HepG2 (cell line): ENCODE data around the gene NFYB. TPM values are rescaled to one million over a fixed set of nuclear protein-coding genes. Genes with fewer than 3 reads are reported as not detected.
A peak's percentile ranks its signal among the peaks of the same experiment; 100 is the strongest.

Experiments used
- AHR ChIP-seq: IDR thresholded peaks from 2 replicates; pipeline ENCODE4 v1.6.1; 2018; ENCODE audit warnings: missing genetic modification reagents, missing compliant biosample characterization
- BRD4 ChIP-seq: sonication (generic); formaldehyde crosslinking; IDR thresholded peaks from 2 replicates; pipeline ENCODE4 v1.4.0; 2020; ENCODE audit warnings: missing genetic modification reagents
- CCDC6 ChIP-seq: sonication (generic); formaldehyde crosslinking; IDR thresholded peaks from 2 replicates; pipeline ENCODE4 v1.8.1; 2022; ENCODE audit warnings: mild to moderate bottlenecking, missing genetic modification reagents, moderate library complexity
- HMG20A ChIP-seq: IDR thresholded peaks from 2 replicates; pipeline ENCODE4 v1.6.1; 2016; ENCODE audit warnings: borderline replicate concordance
- HOXA5 ChIP-seq: sonication (generic); formaldehyde crosslinking; IDR thresholded peaks from 2 replicates; pipeline ENCODE4 v1.4.0; 2020; ENCODE audit warnings: missing genetic modification reagents
- KLF6 ChIP-seq: IDR thresholded peaks from 2 replicates; pipeline ENCODE4 v1.8.0; 2016; ENCODE audit warnings: missing biosample characterization, missing genetic modification reagents
- RBFOX2 ChIP-seq: fragments of 200-400 bp; formaldehyde crosslinking; IDR thresholded peaks from 2 replicates; pipeline ENCODE4 v1.6.1; 2017; ENCODE audit warnings: low read depth, mild to moderate bottlenecking, low read length
- REL ChIP-seq: sonication (generic); formaldehyde crosslinking; conservative IDR thresholded peaks from 2 replicates; pipeline ENCODE4 v1.8.0; 2022; ENCODE audit warnings: mild to moderate bottlenecking, missing genetic modification reagents, moderate library complexity
- XRCC5 ChIP-seq: fragments of 200-400 bp; formaldehyde crosslinking; optimal IDR thresholded peaks from 2 replicates; pipeline ENCODE3; 2017; ENCODE audit warnings: mild to moderate bottlenecking, low read length
- ZNF354B ChIP-seq: sonication (generic); formaldehyde crosslinking; IDR thresholded peaks from 2 replicates; pipeline ENCODE4 v1.8.0; 2022; ENCODE audit warnings: mild to moderate bottlenecking, missing genetic modification reagents
- ZNF577 ChIP-seq: sonication (generic); formaldehyde crosslinking; IDR thresholded peaks from 2 replicates; pipeline ENCODE4 v1.4.0; 2020; ENCODE audit warnings: mild to moderate bottlenecking, low read depth, missing genetic modification reagents, borderline replicate concordance
- ZSCAN30 ChIP-seq: sonication (generic); formaldehyde crosslinking; IDR thresholded peaks from 2 replicates; pipeline ENCODE4 v1.5.0; 2020; ENCODE audit warnings: mild to moderate bottlenecking, missing genetic modification reagents
- polyA plus RNA-seq, 8 experiments: library from polyadenylated mRNA; depleted of rRNA in 3 of 8; stranded (reverse) in 7 of 8; unstranded in 1 of 8; fragments of >200 nt; fragmentation: Illumina TruSeq in 4 of 8; extraction: Trizol in 4 of 8; gene quantifications; 2 replicates each; pipeline versions ENCODE4 v1.2.1 to v1.2.3, GENCODE V29; 2011 to 2016; ENCODE audit warnings: low read depth in 4 of 8, missing spikeins in 1 of 8, mixed read lengths in 1 of 8; ENCODE audit not compliant: insufficient read depth in 1 of 8
- total RNA-seq, 5 experiments: library from RNA; depleted of rRNA; stranded (reverse); fragments of >200 nt; fragmentation: Illumina TruSeq; extraction: Trizol; gene quantifications; 2 replicates each; pipeline ENCODE4 v1.2.3, GENCODE V29; 2016; ENCODE audit warnings: low read depth in 1 of 5
- TF ChIP-seq, protein P1 (sequence below): sonication (generic); formaldehyde crosslinking; IDR thresholded peaks from 2 replicates; pipeline ENCODE4 v1.5.1; 2020; ENCODE audit warnings: mild to moderate bottlenecking, missing genetic modification reagents, borderline replicate concordance
- TF ChIP-seq, protein P2 (sequence below): sonication (generic); formaldehyde crosslinking; IDR thresholded peaks from 2 replicates; pipeline ENCODE4 v1.5.1; 2020; ENCODE audit warnings: missing genetic modification reagents, mild to moderate bottlenecking, borderline replicate concordance
- TF ChIP-seq, protein P3 (sequence below): sonication (generic); formaldehyde crosslinking; IDR thresholded peaks from 2 replicates; pipeline ENCODE4 v1.4.0; 2020; ENCODE audit warnings: missing genetic modification reagents, borderline replicate concordance
- TF ChIP-seq, protein P4 (sequence below): sonication (generic); formaldehyde crosslinking; IDR thresholded peaks from 2 replicates; pipeline ENCODE4 v1.8.1; 2022; ENCODE audit warnings: mild to moderate bottlenecking, missing genetic modification reagents

The NFYB gene
- total and polyA plus RNA-seq, 2 of the 13 experiments (the other 11 are each of a cell fraction or from before 2014, with no cell fraction given), result 18.7 to 36.6 TPM

DNA sequence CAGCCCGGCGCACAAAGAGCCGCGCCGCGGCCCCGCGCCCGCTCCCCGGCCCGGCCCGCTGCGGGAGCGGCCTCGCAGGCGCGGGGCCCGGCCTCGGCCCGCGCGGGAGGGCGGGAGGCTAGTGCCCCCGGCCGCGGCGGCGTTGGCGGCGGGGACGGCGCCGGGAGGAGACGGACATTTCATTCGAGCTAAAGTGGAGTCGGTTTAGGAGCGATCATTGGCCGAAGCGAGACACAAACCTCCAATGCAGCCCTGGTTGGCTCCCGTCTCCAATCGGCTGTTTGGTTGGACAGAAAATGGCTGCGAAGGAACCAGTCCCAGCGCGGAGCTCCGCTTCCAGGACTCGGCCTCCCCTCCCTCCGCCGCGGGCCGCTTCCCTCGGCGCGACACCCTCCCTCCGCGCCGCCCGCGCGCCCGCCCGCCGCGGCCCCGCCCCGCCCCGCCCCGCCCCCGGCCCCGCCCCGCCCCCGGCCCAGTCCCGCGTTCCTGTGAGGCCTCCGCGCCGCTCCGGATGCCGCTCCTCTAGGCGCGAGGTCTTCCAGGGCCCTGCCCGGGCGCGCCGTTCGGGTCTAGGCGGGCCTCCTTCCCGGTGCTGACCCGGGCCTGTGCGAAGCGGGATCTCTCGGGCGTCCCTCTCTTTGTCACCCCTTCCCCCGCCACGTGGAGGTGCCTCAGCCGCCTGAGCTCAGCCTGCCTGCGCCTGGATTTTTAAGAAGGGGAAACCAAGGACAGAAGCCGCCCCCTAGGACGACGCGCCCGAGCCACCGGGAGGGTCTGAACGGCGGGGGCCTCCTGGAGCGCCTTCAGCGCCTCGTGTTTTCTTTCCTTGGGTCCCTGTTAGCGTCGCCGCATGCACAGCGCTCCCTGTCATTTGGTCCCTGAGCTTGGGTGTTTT, at the start of gene NFYB (continued):
- TF ChIP-seq, protein P1, sequence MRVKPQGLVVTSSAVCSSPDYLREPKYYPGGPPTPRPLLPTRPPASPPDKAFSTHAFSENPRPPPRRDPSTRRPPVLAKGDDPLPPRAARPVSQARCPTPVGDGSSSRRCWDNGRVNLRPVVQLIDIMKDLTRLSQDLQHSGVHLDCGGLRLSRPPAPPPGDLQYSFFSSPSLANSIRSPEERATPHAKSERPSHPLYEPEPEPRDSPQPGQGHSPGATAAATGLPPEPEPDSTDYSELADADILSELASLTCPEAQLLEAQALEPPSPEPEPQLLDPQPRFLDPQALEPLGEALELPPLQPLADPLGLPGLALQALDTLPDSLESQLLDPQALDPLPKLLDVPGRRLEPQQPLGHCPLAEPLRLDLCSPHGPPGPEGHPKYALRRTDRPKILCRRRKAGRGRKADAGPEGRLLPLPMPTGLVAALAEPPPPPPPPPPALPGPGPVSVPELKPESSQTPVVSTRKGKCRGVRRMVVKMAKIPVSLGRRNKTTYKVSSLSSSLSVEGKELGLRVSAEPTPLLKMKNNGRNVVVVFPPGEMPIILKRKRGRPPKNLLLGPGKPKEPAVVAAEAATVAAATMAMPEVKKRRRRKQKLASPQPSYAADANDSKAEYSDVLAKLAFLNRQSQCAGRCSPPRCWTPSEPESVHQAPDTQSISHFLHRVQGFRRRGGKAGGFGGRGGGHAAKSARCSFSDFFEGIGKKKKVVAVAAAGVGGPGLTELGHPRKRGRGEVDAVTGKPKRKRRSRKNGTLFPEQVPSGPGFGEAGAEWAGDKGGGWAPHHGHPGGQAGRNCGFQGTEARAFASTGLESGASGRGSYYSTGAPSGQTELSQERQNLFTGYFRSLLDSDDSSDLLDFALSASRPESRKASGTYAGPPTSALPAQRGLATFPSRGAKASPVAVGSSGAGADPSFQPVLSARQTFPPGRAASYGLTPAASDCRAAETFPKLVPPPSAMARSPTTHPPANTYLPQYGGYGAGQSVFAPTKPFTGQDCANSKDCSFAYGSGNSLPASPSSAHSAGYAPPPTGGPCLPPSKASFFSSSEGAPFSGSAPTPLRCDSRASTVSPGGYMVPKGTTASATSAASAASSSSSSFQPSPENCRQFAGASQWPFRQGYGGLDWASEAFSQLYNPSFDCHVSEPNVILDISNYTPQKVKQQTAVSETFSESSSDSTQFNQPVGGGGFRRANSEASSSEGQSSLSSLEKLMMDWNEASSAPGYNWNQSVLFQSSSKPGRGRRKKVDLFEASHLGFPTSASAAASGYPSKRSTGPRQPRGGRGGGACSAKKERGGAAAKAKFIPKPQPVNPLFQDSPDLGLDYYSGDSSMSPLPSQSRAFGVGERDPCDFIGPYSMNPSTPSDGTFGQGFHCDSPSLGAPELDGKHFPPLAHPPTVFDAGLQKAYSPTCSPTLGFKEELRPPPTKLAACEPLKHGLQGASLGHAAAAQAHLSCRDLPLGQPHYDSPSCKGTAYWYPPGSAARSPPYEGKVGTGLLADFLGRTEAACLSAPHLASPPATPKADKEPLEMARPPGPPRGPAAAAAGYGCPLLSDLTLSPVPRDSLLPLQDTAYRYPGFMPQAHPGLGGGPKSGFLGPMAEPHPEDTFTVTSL (CRISPR knock-in tag), result no peak
- TF ChIP-seq RBFOX2 (peak; percentile 78), AHR (CRISPR knock-in tag) (no peak), XRCC5 (peak; percentile 73), BRD4 (CRISPR knock-in tag) (0 out of 2 replicates have a peak, but pooled peaks have one; percentile 29), REL (CRISPR knock-in tag) (no peak), ZSCAN30 (CRISPR knock-in tag) (0 out of 2 replicates have a peak, but pooled peaks have one; percentile 33), CCDC6 (peak; percentile 6; the same call in 1 of the 2 replicates), ZNF577 (CRISPR knock-in tag) (no peak), KLF6 (peak; percentile 74), HOXA5 (CRISPR knock-in tag) (no peak; the same call in none of the 2 replicates), HMG20A (CRISPR knock-in tag) (no peak), ZNF354B (CRISPR knock-in tag) (no peak)
- TF ChIP-seq, protein P2, sequence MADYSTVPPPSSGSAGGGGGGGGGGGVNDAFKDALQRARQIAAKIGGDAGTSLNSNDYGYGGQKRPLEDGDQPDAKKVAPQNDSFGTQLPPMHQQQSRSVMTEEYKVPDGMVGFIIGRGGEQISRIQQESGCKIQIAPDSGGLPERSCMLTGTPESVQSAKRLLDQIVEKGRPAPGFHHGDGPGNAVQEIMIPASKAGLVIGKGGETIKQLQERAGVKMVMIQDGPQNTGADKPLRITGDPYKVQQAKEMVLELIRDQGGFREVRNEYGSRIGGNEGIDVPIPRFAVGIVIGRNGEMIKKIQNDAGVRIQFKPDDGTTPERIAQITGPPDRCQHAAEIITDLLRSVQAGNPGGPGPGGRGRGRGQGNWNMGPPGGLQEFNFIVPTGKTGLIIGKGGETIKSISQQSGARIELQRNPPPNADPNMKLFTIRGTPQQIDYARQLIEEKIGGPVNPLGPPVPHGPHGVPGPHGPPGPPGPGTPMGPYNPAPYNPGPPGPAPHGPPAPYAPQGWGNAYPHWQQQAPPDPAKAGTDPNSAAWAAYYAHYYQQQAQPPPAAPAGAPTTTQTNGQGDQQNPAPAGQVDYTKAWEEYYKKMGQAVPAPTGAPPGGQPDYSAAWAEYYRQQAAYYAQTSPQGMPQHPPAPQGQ, result no peak
- TF ChIP-seq, protein P3, sequence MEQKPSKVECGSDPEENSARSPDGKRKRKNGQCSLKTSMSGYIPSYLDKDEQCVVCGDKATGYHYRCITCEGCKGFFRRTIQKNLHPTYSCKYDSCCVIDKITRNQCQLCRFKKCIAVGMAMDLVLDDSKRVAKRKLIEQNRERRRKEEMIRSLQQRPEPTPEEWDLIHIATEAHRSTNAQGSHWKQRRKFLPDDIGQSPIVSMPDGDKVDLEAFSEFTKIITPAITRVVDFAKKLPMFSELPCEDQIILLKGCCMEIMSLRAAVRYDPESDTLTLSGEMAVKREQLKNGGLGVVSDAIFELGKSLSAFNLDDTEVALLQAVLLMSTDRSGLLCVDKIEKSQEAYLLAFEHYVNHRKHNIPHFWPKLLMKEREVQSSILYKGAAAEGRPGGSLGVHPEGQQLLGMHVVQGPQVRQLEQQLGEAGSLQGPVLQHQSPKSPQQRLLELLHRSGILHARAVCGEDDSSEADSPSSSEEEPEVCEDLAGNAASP (CRISPR knock-in tag), result no peak
- TF ChIP-seq, protein P4, sequence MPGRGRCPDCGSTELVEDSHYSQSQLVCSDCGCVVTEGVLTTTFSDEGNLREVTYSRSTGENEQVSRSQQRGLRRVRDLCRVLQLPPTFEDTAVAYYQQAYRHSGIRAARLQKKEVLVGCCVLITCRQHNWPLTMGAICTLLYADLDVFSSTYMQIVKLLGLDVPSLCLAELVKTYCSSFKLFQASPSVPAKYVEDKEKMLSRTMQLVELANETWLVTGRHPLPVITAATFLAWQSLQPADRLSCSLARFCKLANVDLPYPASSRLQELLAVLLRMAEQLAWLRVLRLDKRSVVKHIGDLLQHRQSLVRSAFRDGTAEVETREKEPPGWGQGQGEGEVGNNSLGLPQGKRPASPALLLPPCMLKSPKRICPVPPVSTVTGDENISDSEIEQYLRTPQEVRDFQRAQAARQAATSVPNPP (CRISPR knock-in tag), result peak; percentile 68; the same call in 1 of the 2 replicates
